CD4-positive, alpha-beta T cell treated with Interferon alpha-2 for 1 hour (primary cell): ENCODE results near the gene KCND2.
"Not testable (repeated sequence)": the region's sequence is repeated elsewhere in the genome, so short reads cannot be mapped to it uniquely, and the experiment has no call there.

Source experiments
- DNase-seq, 2 donors: peaks; one replicate each; pipeline ENCODE4 v3.0.0-alpha.2; 2020 to 2022

KCND2 gene

GRCh38 chr7:120502825-120503224, 229.8 kb downstream of the KCND2 start:
- no peak for DNase-seq

- DNase-seq, result no peak
Observed at GRCh38 chr7:120504386-120504785, 231.4 kb downstream of the KCND2 start.

GRCh38 chr7:120505770-120506169, 232.8 kb downstream of the KCND2 start:
- DNase-seq, result no peak

GRCh38 chr7:120512701-120513100, 239.7 kb downstream of the KCND2 start:
- DNase-seq, result no peak

- DNase-seq, result no peak
Observed at GRCh38 chr7:120519224-120519623, 246.2 kb downstream of the KCND2 start.

GRCh38 chr7:120521761-120522737, 249.1 kb downstream of the KCND2 start:
- DNase-seq, result no peak

GRCh38 chr7:120523985-120524384, 251.0 kb downstream of the KCND2 start:
- no peak for DNase-seq

- no peak for DNase-seq
Observed at GRCh38 chr7:120526902-120527509, 254.0 kb downstream of the KCND2 start.

GRCh38 chr7:120529736-120530135, 256.8 kb downstream of the KCND2 start:
- no peak for DNase-seq

- DNase-seq, result no peak
Observed at GRCh38 chr7:120538335-120538734, 265.4 kb downstream of the KCND2 start.

GRCh38 chr7:120539321-120539720, 266.3 kb downstream of the KCND2 start:
- DNase-seq, result no peak

GRCh38 chr7:120547605-120548004, 274.6 kb downstream of the KCND2 start:
- DNase-seq, result no peak

- no peak for DNase-seq
Observed at GRCh38 chr7:120550494-120551048, 277.6 kb downstream of the KCND2 start.

- DNase-seq, result no peak
Observed at GRCh38 chr7:120553491-120553890, 280.5 kb downstream of the KCND2 start.

- DNase-seq, result no peak
Observed at GRCh38 chr7:120554960-120555571, 282.1 kb downstream of the KCND2 start.

GRCh38 chr7:120564145-120564544, 291.2 kb downstream of the KCND2 start:
- DNase-seq, result no peak

- no peak for DNase-seq
Observed at GRCh38 chr7:120567204-120567603, 294.2 kb downstream of the KCND2 start.

GRCh38 chr7:120578657-120579056, 305.7 kb downstream of the KCND2 start:
- not testable (repeated sequence) for DNase-seq

- no peak for DNase-seq
Observed at GRCh38 chr7:120582916-120583315, 309.9 kb downstream of the KCND2 start.

GRCh38 chr7:120583899-120584586, 311.1 kb downstream of the KCND2 start:
- no peak for DNase-seq

GRCh38 chr7:120586571-120586970, 313.6 kb downstream of the KCND2 start:
- DNase-seq, result no peak

- DNase-seq, result no peak
Observed at GRCh38 chr7:120587243-120587642, 314.3 kb downstream of the KCND2 start.

- no peak for DNase-seq
Observed at GRCh38 chr7:120588416-120588815, 315.4 kb downstream of the KCND2 start.
